NCI-H446 (cell line): ENCODE measurements around the gene RNU1-2.
"Not testable (repeated sequence)": the region's sequence is repeated elsewhere in the genome, so short reads cannot be mapped to it uniquely, and the experiment has no call there.

Experiments
- DNase-seq, 2 experiments: peaks; one replicate each; lab custom pipeline; 2025; lab: John Stamatoyannopoulos, UW

Gene RNU1-2

DNA sequence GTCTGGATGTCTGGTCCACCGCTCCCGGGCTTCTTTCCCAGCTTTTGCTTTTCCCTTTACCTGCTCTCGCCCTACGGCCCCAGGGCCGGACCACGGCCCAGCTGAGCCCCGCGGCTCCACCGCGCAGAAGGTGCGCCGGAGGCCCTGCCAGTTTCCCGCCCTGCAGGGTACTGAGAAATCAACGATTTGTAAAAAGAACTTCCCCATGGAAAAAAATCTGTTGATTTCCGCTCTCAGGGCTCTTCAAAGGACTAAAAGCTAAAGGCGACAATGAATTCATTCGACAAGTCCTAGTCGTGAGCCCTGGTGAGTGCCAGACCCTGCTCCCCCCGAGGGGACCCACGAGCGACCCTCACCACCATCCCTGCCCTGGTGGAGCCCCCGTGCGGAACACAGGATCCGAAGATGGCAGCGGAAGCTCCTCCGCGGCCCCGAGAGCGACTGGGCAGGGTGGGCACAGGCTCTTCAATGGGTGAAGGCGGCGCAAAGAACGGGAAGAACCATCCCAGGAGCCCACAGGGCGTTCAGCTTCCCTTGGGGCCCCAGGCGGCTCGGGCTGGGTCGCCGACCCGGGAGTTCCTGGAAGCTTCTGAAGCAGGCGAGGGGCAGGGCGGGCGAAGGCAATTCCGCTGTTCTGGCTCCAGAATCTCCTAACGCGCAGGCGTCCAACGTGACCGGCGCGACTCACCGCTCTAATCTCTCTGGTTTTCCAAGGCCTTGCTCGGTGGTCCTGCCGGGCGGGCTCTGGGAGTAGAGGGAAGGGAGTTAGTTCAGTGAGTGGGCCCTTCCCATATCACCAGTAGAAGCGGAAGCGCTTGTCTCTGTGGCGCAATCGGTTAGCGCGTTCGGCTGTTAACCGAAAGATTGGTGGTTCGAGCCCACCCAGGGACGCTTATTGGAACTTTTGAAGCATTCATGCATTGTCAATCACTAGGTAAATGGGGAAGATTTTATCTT, 6.6 kb upstream of the RNU1-2 start:
- DNase-seq = no peak

DNA sequence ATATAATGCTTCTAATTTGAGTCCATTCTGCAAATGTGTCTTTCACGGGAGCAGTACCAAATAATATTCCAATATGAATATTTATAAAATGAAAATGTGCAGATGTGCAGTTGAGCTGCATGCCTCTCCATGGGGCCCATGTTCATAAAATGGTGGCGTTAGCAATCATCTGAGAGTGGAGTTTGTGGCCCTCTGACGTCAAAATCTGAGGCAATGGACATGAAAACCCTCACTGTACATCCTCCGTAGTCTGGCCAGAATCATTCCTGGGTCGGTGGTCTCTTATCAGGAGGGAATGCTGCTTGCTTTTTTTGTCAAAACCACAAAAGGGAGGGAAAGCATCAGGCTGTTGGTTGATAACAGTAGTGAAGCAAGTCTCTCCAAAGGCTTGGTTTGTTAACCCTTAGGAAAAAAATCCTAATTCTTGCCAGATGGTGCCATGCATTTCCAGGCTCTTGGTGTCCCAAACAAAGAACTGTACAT, 5.2 kb upstream of the RNU1-2 start:
- not testable (repeated sequence) for DNase-seq

DNA sequence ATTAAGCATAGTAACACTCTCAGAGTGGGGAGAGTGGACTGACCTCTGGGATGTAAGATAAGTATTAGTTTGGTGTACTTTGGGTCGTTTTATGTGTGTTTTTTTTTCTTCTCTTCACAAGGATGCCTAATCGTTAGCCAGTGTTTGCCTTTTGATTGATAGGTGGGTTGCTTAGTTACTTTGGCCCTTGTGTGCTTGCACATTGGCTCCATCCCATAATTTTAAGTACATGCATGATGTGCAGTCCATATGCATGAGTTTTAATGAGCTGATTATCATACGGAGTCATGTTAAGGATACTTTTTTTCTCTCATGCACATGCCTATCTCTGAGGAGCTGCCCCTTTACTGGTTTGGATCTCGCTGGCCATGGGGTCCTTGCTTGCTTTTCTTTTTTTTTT, 4.7 kb upstream of the RNU1-2 start:
- DNase-seq = not testable (repeated sequence)

GRCh38 chr1:16892978-16893525, 2.7 kb upstream of the RNU1-2 start:
- DNase-seq = not testable (repeated sequence)

- not testable (repeated sequence) for DNase-seq
Observed at GRCh38 chr1:16893796-16894195, 2.0 kb upstream of the RNU1-2 start.

DNA sequence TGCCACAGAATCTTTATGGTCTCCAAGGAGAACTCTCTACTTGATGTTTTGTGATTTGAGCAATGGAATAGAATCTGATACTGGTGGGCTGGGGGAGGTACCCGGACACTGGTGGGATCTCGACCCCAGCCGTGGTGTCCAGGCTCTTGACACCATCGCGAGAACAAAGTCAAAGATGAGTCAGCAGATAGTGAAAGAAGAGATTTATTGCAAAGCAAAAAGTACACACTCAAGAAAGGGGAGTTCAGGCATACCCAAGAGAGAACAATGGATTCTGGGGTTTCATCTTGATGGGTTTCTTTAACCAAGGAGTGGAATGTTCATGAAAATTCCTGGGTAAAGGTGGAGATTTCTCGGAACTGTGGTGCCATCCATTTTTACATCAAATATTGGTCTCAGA, 1.4 kb upstream of the RNU1-2 start:
- DNase-seq = not testable (repeated sequence)

DNA sequence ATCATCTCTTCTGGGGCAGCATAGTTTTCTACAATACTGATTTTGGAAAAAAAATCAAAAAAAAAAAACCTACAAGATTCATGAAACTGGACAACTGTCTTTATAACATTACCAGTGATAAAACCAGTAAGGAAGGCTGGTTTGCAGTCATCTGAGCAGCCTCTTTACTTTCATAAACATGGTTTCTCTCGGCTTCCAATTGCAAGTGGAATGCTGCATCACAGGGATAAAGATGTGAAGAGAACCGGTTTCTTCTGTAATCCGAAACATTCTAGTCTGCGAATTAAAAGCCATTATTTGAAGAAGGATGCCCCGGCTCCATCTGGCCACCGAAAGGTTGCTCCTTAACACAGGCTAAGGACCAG, 565 bp upstream of the RNU1-2 start:
- DNase-seq = not testable (repeated sequence)

GRCh38 chr1:16896316-16897055, 706 bp downstream of the RNU1-2 start:
- DNase-seq = peak; percentile 97 to 99

GRCh38 chr1:16897653-16898052, 1.9 kb downstream of the RNU1-2 start:
- DNase-seq = not testable (repeated sequence)

- DNase-seq = not testable (repeated sequence)
Observed at GRCh38 chr1:16898298-16898697, 2.5 kb downstream of the RNU1-2 start.

DNA sequence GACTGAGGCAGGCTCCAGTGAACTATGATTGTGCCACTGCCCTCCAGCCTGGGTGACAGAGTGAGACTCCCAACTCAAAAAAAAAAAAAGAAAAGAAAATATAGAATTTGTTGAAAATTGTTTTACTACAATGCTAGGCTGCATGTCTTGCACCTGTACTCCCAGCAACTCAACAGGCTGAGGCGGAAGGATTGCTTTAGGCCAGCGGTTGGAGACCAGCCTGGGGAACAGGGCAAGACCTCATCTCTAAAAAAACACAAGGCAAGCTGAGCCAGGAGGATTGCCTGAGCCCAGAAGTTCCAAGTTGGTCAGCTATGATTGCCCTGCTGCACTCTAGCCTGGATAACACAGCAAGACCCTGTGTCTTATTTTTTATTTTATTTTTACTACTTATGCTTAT, 3.2 kb downstream of the RNU1-2 start:
- DNase-seq = not testable (repeated sequence)

GRCh38 chr1:16900751-16901150, 5.0 kb downstream of the RNU1-2 start:
- DNase-seq = no peak

DNA sequence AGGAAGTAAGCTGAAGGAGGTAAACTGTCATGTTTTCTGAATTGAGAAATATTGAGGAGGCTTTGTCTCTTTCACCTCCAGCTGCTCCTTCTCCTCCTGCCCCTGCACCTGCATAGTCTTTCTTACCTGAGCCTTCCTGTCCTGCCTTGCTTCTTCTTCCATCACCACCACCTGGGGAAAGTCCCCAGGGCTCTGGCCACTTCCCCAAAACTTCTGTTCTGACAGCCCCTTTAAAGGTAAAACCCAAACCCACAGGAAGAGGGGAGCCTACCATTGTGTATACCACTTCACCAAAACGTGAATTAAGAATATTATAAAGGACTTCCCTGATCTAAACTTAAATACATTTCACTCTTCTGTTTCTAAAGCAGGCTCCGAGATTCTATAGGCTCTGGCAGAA, 5.6 kb downstream of the RNU1-2 start:
- DNase-seq = not testable (repeated sequence)

GRCh38 chr1:16903054-16903453, 7.3 kb downstream of the RNU1-2 start:
- no peak for DNase-seq

GRCh38 chr1:16903458-16903796, 7.6 kb downstream of the RNU1-2 start:
- DNase-seq = no peak

DNA sequence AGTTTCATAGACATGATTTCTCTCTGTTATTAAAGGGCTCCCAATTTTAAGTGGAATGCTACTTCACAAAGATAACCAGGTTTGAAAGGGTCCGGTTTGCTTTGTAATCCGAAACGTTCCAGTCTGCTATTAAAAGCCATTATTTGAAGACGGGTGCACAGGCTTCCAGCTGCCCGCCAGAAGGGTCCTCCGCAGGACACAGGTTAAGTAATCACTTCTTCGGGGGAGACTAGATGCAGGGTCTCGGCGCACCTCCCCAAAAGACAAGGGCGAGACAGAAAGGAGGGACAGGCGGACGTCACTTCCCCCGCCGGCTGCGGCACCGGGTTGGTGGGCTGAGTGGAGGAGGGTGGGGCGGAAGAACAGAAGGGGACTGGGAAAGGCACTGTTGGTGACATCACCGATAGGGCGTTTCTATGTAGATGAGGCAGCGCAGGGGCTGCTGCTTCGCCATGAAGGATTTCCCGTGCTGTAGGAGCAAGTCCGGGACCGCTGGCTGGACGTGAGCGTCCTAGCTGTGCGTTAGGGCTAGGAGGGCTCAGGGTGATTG, 8.9 kb downstream of the RNU1-2 start:
- peak; percentile 99 to 100 for DNase-seq

- peak; percentile 98 for DNase-seq
Observed at GRCh38 chr1:16905110-16905867, 9.5 kb downstream of the RNU1-2 start.

- no peak for DNase-seq
Observed at GRCh38 chr1:16905868-16906702, 10.3 kb downstream of the RNU1-2 start.

DNA sequence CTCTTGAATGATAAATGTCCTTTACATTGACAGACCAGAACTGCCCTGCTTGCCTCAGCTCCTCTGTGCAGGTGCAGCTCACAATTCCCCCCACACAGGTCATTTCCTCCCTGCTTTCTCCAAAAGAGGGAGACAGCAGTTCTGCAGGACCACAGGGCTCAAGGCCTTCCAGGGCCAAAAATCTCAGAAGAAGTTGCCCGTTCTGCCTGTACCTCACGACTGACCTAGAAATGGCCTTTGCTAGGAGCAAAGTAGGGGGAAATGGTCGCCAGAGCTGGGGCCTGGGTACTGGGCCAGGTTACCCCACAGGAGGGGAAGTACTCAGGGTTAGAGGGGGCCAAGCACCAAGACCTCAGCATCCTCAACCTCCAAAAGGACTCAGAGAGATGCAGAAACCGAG, 11.1 kb downstream of the RNU1-2 start:
- no peak for DNase-seq

DNA sequence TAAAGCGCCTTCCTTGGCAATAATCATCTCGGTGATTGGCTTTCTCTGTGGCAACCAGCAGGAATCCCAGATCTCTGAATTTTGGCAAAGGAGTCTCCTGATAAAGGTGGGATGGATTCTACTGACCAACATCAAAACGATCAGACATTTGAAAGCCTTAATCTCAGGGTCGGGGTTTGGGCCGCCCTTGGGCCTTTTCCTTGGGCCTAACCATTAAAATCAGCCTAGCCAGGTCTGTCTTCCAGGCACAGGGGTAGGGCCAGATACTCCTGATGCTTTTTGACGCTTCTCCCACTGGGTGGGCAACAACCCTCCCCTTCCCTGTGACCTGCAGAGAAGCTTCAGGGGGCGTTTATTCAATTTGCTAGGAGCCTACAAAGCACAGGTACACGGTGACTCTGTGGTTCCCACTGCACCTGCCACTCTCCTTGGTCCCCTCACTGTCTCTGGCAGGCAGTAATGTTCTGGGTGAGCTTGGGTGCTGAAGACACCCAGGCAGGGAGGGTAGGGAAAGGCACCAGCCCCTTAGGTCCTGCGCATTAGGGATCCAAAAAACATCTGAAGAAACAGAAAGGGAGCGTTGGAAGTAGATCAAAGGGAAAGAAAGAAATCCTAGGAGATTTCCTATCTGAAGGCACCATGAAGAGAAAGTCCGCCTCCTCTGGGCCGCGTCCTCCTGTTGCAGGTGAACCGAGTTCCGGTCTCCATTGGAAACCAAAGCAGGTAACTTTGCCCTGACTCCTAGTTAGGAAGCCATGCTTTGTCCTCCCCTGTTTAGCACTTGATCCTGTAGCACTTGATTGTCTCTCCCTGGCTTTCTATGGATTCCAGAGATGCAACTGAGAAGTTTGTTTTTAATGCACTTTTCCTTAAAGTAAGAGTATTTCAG, 12.3 kb downstream of the RNU1-2 start:
- DNase-seq = no peak
